HG03095 (cell line): ENCODE measurements around the gene ACAP2.

Source experiments
- ATAC-seq: cut with Tn5 transposase; IDR thresholded peaks from one replicate; pipeline ENCODE4 v1.9.1; 2021; ENCODE audit warnings: moderate library complexity; ENCODE audit not compliant: unreplicated experiment

ACAP2 gene

GRCh38 chr3:195263193-195263924 lies 179.5 kb downstream of the ACAP2 start:
- no peak for ATAC-seq

- no peak for ATAC-seq
Measured at GRCh38 chr3:195261925-195262324, 180.9 kb downstream of the ACAP2 start.

GRCh38 chr3:195260280-195260905 lies 182.4 kb downstream of the ACAP2 start:
- peak; percentile 14 for ATAC-seq

GRCh38 chr3:195259475-195260279 lies 183.1 kb downstream of the ACAP2 start:
- peak; percentile 73 for ATAC-seq

GRCh38 chr3:195259154-195259474 lies 183.7 kb downstream of the ACAP2 start:
- no peak for ATAC-seq

GRCh38 chr3:195258449-195259153 lies 184.2 kb downstream of the ACAP2 start:
- no peak for ATAC-seq

GRCh38 chr3:195257454-195258448 lies 185.1 kb downstream of the ACAP2 start:
- ATAC-seq: no peak

GRCh38 chr3:195256639-195257453 lies 186.0 kb downstream of the ACAP2 start:
- ATAC-seq: no peak

- ATAC-seq: no peak
Measured at GRCh38 chr3:195255571-195256501, 187.0 kb downstream of the ACAP2 start.

GRCh38 chr3:195255176-195255500 lies 187.7 kb downstream of the ACAP2 start:
- ATAC-seq: no peak

GRCh38 chr3:195254454-195255175 lies 188.2 kb downstream of the ACAP2 start:
- ATAC-seq: no peak

GRCh38 chr3:195253923-195254432 lies 188.8 kb downstream of the ACAP2 start:
- ATAC-seq: no peak

- ATAC-seq: no peak
Measured at GRCh38 chr3:195251336-195252065, 191.3 kb downstream of the ACAP2 start.

GRCh38 chr3:195250473-195251251 lies 192.2 kb downstream of the ACAP2 start:
- ATAC-seq: no peak

GRCh38 chr3:195249858-195250464 lies 192.9 kb downstream of the ACAP2 start:
- ATAC-seq: no peak
